Fibroblast of lung (primary cell): ENCODE measurements around the gene PFKFB3. TPM values are rescaled to one million over a fixed set of nuclear protein-coding genes. Genes with fewer than 3 reads are reported as not detected.

Experiments
- DNase-seq, 2 donors: peaks; one replicate each; pipeline versions ENCODE4 v3.0.0 to v3.0.0-alpha.2; 2010; ENCODE audit warnings: low read depth in 2 of 2
- H2AFZ ChIP-seq: 2 replicates; pipeline ENCODE4 v1.5.1; 2012; ENCODE audit warnings: low read length, control low read depth, inconsistent platforms
- H3K27ac ChIP-seq: 2 replicates; pipeline ENCODE4 v1.5.1; 2011; ENCODE audit warnings: low read length, control low read depth; ENCODE audit not compliant: insufficient read depth
- H3K27me3 ChIP-seq: 2 replicates; pipeline ENCODE4 v1.5.1; 2011; ENCODE audit warnings: mild to moderate bottlenecking, low read length; ENCODE audit not compliant: control insufficient read depth, insufficient read depth
- H3K36me3 ChIP-seq: 2 replicates; pipeline ENCODE4 v1.5.1; 2011; ENCODE audit warnings: low read length; ENCODE audit not compliant: control insufficient read depth, insufficient read depth
- H3K4me1 ChIP-seq: 2 replicates; pipeline ENCODE4 v1.5.1; 2011; ENCODE audit warnings: low read length; ENCODE audit not compliant: control insufficient read depth, insufficient read depth; ENCODE audit errors: extremely low read depth
- H3K4me2 ChIP-seq: 2 replicates; pipeline ENCODE4 v1.5.1; 2011; ENCODE audit warnings: low read length, control low read depth; ENCODE audit not compliant: insufficient read depth; ENCODE audit errors: extremely low read depth
- H3K4me3 ChIP-seq, 4 experiments: fragments of 200-600 bp in 1 of 4; sonication (generic) in 1 of 4; replicated peaks in 1 of 4; 2 replicates each; pipeline ENCODE4 v1.5.1; 2011 to 2016; ENCODE audit warnings: low read length in 4 of 4, low read depth in 3 of 4, mild to moderate bottlenecking in 3 of 4, control low read depth in 2 of 4, inconsistent platforms in 1 of 4, mixed read lengths in 1 of 4; ENCODE audit not compliant: insufficient read depth in 1 of 4; ENCODE audit errors: control extremely low read depth in 1 of 4
- H3K79me2 ChIP-seq: 2 replicates; pipeline ENCODE4 v1.5.1; 2012; ENCODE audit warnings: mild to moderate bottlenecking, low read length, inconsistent platforms; ENCODE audit not compliant: control insufficient read depth, insufficient read depth
- H3K9ac ChIP-seq: 2 replicates; pipeline ENCODE4 v1.5.1; 2011; ENCODE audit warnings: mild to moderate bottlenecking, low read length, control low read depth; ENCODE audit not compliant: insufficient read depth
- H3K9me3 ChIP-seq: 2 replicates; pipeline ENCODE4 v1.5.1; 2012; ENCODE audit warnings: low read depth, low read length; ENCODE audit not compliant: control insufficient read depth, insufficient read depth
- H4K20me1 ChIP-seq: 2 replicates; pipeline ENCODE4 v1.5.1; 2011; ENCODE audit warnings: low read length; ENCODE audit not compliant: control insufficient read depth, insufficient read depth; ENCODE audit errors: extremely low read depth
- EZH2 ChIP-seq: IDR thresholded peaks from 2 replicates; pipeline ENCODE4 v1.5.1; 2012; ENCODE audit warnings: low read length, control low read depth, mild to moderate bottlenecking; ENCODE audit errors: missing control alignments
- polyA plus RNA-seq, 2 donors: library from polyadenylated mRNA; depleted of rRNA in 1 of 2; stranded (reverse) in 1 of 2; unstranded in 1 of 2; fragments of >200 nt; gene quantifications; 2 replicates each; pipeline ENCODE4 v1.2.1, GENCODE V29; 2011 to 2012; ENCODE audit warnings: missing spikeins in 1 of 2
- total RNA-seq: library from RNA; depleted of rRNA; stranded (reverse); fragments of >200 nt; gene quantifications from 2 replicates; pipeline ENCODE4 v1.2.1, GENCODE V29; 2014
- TF ChIP-seq, protein P1 (sequence below), 2 donors: IDR thresholded peaks in 1 of 2; conservative IDR thresholded peaks in 1 of 2; 1 replicate in 1 of 2; 2 replicates in 1 of 2; pipeline ENCODE4 v1.5.1; 2011 to 2012; ENCODE audit warnings: low read length in 2 of 2, control low read depth in 1 of 2, inconsistent platforms in 1 of 2, low read depth in 1 of 2, mild to moderate bottlenecking in 1 of 2

PFKFB3 gene
- total and polyA plus RNA-seq, 2 donors (not counting 1 experiment from before 2014, with no cell fraction given): 14.2 to 25.8 TPM

DNA sequence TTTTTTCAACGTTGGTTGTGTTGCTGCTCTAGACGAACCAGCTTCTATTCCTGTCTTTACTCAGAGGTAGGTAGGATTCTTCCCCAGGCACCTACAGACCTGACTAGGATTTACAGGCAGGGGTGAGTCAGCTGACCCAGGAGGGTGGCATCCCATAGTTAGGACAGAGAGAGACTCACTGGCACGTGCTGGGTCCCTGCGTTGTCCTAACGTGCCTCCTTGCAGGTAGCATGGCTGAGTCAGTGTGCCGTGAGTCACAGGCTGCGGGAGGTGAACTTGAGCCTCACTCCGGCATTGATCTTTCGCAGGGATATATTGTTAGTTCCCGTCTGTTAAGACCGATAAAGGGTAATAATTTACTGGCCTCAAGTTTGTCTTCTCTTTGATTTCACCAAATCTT lies 96.5 kb downstream of the PFKFB3 start:
- no peaks in the 10 kb centered on the region for H3K79me2 ChIP-seq
- no peaks in the 10 kb centered on the region for H3K36me3 ChIP-seq
- peak in 1 of 2 donors; percentile 54 for DNase-seq
- no peak overlapping the region for H3K9ac ChIP-seq
- no peaks in the 10 kb centered on the region for H3K4me1 ChIP-seq
- no peaks in the 10 kb centered on the region for H4K20me1 ChIP-seq
- TF ChIP-seq, protein P1, sequence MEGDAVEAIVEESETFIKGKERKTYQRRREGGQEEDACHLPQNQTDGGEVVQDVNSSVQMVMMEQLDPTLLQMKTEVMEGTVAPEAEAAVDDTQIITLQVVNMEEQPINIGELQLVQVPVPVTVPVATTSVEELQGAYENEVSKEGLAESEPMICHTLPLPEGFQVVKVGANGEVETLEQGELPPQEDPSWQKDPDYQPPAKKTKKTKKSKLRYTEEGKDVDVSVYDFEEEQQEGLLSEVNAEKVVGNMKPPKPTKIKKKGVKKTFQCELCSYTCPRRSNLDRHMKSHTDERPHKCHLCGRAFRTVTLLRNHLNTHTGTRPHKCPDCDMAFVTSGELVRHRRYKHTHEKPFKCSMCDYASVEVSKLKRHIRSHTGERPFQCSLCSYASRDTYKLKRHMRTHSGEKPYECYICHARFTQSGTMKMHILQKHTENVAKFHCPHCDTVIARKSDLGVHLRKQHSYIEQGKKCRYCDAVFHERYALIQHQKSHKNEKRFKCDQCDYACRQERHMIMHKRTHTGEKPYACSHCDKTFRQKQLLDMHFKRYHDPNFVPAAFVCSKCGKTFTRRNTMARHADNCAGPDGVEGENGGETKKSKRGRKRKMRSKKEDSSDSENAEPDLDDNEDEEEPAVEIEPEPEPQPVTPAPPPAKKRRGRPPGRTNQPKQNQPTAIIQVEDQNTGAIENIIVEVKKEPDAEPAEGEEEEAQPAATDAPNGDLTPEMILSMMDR (conservative IDR thresholded peaks at IDR 0.05 in 1 of 2, IDR thresholded peaks at IDR 0.05 in 1 of 2; ENCODE audit: low read depth in 1 of 2, low read length in 2 of 2): no peak
- no peak overlapping the region for H3K27ac ChIP-seq
- H2AFZ ChIP-seq: no peak overlapping the region
- no peak overlapping the region for H3K4me2 ChIP-seq
- H3K9me3 ChIP-seq: no peaks in the 10 kb centered on the region
- H3K4me3 ChIP-seq: no peak overlapping the region
- H3K27me3 ChIP-seq: no peaks in the 10 kb centered on the region

DNA sequence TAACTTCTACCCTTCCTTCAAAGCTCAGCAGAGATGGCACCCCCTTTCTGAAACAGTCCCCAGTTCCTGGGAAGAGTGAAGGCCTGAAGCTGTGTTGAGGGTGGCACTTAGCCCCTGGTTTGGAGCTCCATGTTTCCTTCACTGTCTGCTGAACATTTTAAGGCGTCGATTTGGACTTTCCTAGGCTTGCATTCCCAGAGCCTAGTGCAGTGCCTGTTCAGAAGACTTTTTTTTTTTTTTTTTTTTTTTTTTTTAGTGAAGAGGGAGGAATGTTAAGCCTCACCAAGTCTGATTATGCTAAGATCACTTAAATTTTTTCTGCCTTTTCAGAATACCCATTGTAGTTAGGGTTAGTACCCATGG lies 97.0 kb downstream of the PFKFB3 start:
- TF ChIP-seq, protein P1 (conservative IDR thresholded peaks at IDR 0.05 in 1 of 2, IDR thresholded peaks at IDR 0.05 in 1 of 2; ENCODE audit: low read depth in 1 of 2, low read length in 2 of 2): no peak
- no peak for TF ChIP-seq EZH2
- Histone ChIP-seq H3K27me3 (no peaks in the 10 kb centered on the region), H3K4me3 (no peak overlapping the region), H3K36me3 (no peaks in the 10 kb centered on the region), H3K4me1 (no peaks in the 10 kb centered on the region), H2AFZ (no peak overlapping the region), H3K4me2 (no peak overlapping the region), H4K20me1 (no peaks in the 10 kb centered on the region), H3K9me3 (no peaks in the 10 kb centered on the region), H3K79me2 (no peaks in the 10 kb centered on the region), H3K9ac (no peak overlapping the region), H3K27ac (no peak overlapping the region)
- DNase-seq: no peak

DNA sequence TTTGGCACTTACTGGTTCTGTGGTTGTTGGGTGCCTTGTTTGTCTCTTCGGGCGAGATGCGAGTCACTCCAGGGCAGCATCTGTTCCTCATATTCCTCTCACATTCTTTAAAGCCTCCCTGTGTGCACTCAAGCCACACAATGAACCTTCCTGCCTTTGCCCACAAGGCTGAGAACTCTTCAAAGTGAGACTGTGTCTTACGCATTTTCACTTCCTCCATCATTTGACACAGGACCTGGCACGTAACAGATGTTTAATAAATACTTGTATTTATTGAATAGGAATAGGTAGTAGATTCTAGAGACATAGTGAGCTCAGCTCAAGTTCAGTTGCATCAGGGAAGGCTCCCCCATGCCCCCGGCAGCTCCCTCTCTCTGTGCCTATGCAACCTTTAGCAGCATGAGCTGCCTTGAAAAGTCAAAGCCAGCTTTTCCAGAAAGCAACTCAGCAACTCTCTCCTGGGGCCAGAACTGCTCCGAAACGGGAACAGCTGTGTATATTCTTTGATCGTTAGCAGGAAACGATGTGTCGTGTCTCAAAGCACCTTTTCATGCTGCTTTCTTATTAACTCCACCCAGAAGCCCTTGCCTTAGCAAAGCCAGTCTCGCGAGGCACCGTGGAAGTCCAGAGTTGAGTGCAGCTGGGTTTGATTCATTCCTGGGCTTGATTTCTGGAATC lies 97.5 kb downstream of the PFKFB3 start:
- Histone ChIP-seq H3K79me2 (no peaks in the 10 kb centered on the region), H3K4me1 (no peaks in the 10 kb centered on the region), H3K36me3 (no peaks in the 10 kb centered on the region), H4K20me1 (no peaks in the 10 kb centered on the region), H3K9me3 (no peaks in the 10 kb centered on the region), H2AFZ (peak overlapping the region; percentile 18), H3K9ac (no peak overlapping the region), H3K27me3 (no peaks in the 10 kb centered on the region), H3K4me3 (no peak overlapping the region), H3K4me2 (peak overlapping the region; percentile 6), H3K27ac (no peak overlapping the region)
- DNase-seq: peak; percentile 12 to 58
- TF ChIP-seq, protein P1 (conservative IDR thresholded peaks at IDR 0.05 in 1 of 2, IDR thresholded peaks at IDR 0.05 in 1 of 2; ENCODE audit: low read depth in 1 of 2, low read length in 2 of 2): no peak
- no peak for TF ChIP-seq EZH2
